Prostate gland (tissue), 2 donors: ENCODE measurements around the gene KCNQ1. TPM values are rescaled to one million over a fixed set of nuclear protein-coding genes. Genes with fewer than 3 reads are reported as not detected.

Experiments used
- DNase-seq: peaks from one replicate; pipeline ENCODE4 v3.0.0-alpha.2; 2019; ENCODE audit warnings: low spot score
- H3K27ac ChIP-seq, 2 donors: fragments of 200-600 bp; sonication (generic); 2 replicates each; pipeline ENCODE4 v1.5.1; 2017 to 2019
- H3K27me3 ChIP-seq: fragments of 200-600 bp; sonication (generic); replicated peaks from 2 replicates; pipeline ENCODE4 v1.5.1; 2019; ENCODE audit not compliant: insufficient read depth
- H3K36me3 ChIP-seq, 2 donors: fragments of 200-600 bp; sonication (generic); 1 replicate in 1 of 2; 2 replicates in 1 of 2; pipeline versions ENCODE4 v1.5.1 to v1.8.1; 2017 to 2019
- H3K4me1 ChIP-seq: fragments of 200-600 bp; sonication (generic); replicated peaks from 2 replicates; pipeline ENCODE4 v1.5.1; 2019
- H3K4me3 ChIP-seq, 2 donors: fragments of 200-600 bp; sonication (generic); 2 replicates each; pipeline ENCODE4 v1.5.1; 2017 to 2019
- H3K9me3 ChIP-seq: fragments of 200-600 bp; sonication (generic); 2 replicates; pipeline ENCODE4 v1.5.1; 2017
- CTCF ChIP-seq, 4 experiments: fragments of 200-600 bp in 2 of 4; fragments of 450-650 bp in 2 of 4; sonication (generic) in 2 of 4; IDR thresholded peaks; 1 replicate in 3 of 4; 2 replicates in 1 of 4; pipeline ENCODE4 v1.5.1; 2016 to 2019; ENCODE audit warnings: antibody characterized with exemption in 4 of 4, mild to moderate bottlenecking in 2 of 4, moderate library complexity in 2 of 4
- POLR2A ChIP-seq: fragments of 450-650 bp; IDR thresholded peaks from one replicate; pipeline ENCODE4 v1.6.1; 2016; ENCODE audit warnings: antibody characterized with exemption, mild to moderate bottlenecking
- POLR2AphosphoS5 ChIP-seq: sonication (generic); formaldehyde crosslinking; IDR thresholded peaks from one replicate; pipeline ENCODE4 v1.6.1; 2017; ENCODE audit warnings: antibody characterized with exemption
- WGBS: methylation state at CpG from one replicate; pipeline ENCODE4 v1.1.5; 2018; 5-methylcytosine and 5-hydroxymethylcytosine counted together
- intact Hi-C: fragments of 100-400 bp; cut with DNase I; formaldehyde crosslinking; loops from one replicate; pipeline ENCODE4 v1.14.2; 2022
- total RNA-seq, 2 donors: library from RNA; depleted of rRNA; stranded (reverse); fragments of >200 nt; gene quantifications; one replicate each; pipeline ENCODE4 v1.1.0, GENCODE V29; 2016

KCNQ1 gene
- total RNA-seq, 2 donors from 2014 or later, result 10.0 to 33.8 TPM

- 50% methylated on average over 41 of the region's 42 CpGs for WGBS
- Histone ChIP-seq H3K36me3 (no peaks in the 10 kb centered on the region), H3K4me3 (no peak overlapping the region), H3K9me3 (no peaks in the 10 kb centered on the region), H3K27ac (no peak overlapping the region), H3K4me1 (no peaks in the 10 kb centered on the region), H3K27me3 (no peaks in the 10 kb centered on the region)
- TF ChIP-seq POLR2A, result no peak
- no peak for TF ChIP-seq POLR2AphosphoS5
- no peak for TF ChIP-seq CTCF (IDR thresholded peaks at IDR 0.05)
- intact Hi-C loops, result no loop called here
- DNase-seq, result no peak
Observed at GRCh38 chr11:2409611-2410468, 35.0 kb upstream of the KCNQ1 start.

- H3K27ac ChIP-seq, result no peak overlapping the region
- TF ChIP-seq POLR2AphosphoS5, result no peak
- no peak for TF ChIP-seq POLR2A
- no peak for TF ChIP-seq CTCF (IDR thresholded peaks at IDR 0.05)
- no peaks in the 10 kb centered on the region for H3K36me3 ChIP-seq
- H3K27me3 ChIP-seq, result no peaks in the 10 kb centered on the region
- no peaks in the 10 kb centered on the region for H3K4me1 ChIP-seq
- WGBS, result 76% methylated on average over 8 of the region's 9 CpGs
- no peak for DNase-seq
- H3K4me3 ChIP-seq, result no peak overlapping the region
- no peaks in the 10 kb centered on the region for H3K9me3 ChIP-seq
- intact Hi-C loops, result no loop called here
Observed at GRCh38 chr11:2410616-2411015, 34.2 kb upstream of the KCNQ1 start.

GRCh38 chr11:2411446-2412305 lies 33.1 kb upstream of the KCNQ1 start:
- H3K9me3 ChIP-seq, result no peaks in the 10 kb centered on the region
- H3K27ac ChIP-seq, result no peak overlapping the region
- DNase-seq, result no peak
- H3K36me3 ChIP-seq, result no peaks in the 10 kb centered on the region
- no peaks in the 10 kb centered on the region for H3K4me1 ChIP-seq
- 82% methylated on average over 30 of the region's 30 CpGs for WGBS
- TF ChIP-seq CTCF (IDR thresholded peaks at IDR 0.05), result no peak
- no peak for TF ChIP-seq POLR2A
- TF ChIP-seq POLR2AphosphoS5, result no peak
- no peak overlapping the region for H3K4me3 ChIP-seq
- H3K27me3 ChIP-seq, result no peaks in the 10 kb centered on the region
- intact Hi-C loops, result no loop called here

- Histone ChIP-seq H3K36me3 (no peaks in the 10 kb centered on the region), H3K27ac (no peak overlapping the region), H3K4me1 (no peaks in the 10 kb centered on the region), H3K4me3 (no peak overlapping the region), H3K9me3 (no peaks in the 10 kb centered on the region), H3K27me3 (no peaks in the 10 kb centered on the region)
- TF ChIP-seq CTCF (IDR thresholded peaks at IDR 0.05), result no peak
- no peak for TF ChIP-seq POLR2AphosphoS5
- TF ChIP-seq POLR2A, result no peak
- no peak for DNase-seq
- WGBS, result 92% methylated on average over 6 of the region's 6 CpGs
- intact Hi-C loops, result no loop called here
Observed at GRCh38 chr11:2412323-2412722, 32.5 kb upstream of the KCNQ1 start.
